Lower lobe of right lung (tissue), 2 donors: Measurements from ENCODE around the gene PKNOX2. TPM values are rescaled to one million over a fixed set of nuclear protein-coding genes. Genes with fewer than 3 reads are reported as not detected.

Experiments
- ATAC-seq, 2 donors: fragments of 200-7000 bp; cut with Tn5 transposase; one replicate each; pipeline ENCODE4 v1.9.1; 2020 to 2022; ENCODE audit warnings: mild to moderate bottlenecking in 2 of 2, moderate library complexity in 2 of 2
- DNase-seq: peaks from one replicate; pipeline ENCODE4 v3.0.0-alpha.2; 2020
- H3K27ac ChIP-seq: fragments of 200-600 bp; one replicate; pipeline ENCODE4 v1.8.0; 2022
- H3K27me3 ChIP-seq: fragments of 200-600 bp; one replicate; pipeline ENCODE4 v1.8.0; 2022; ENCODE audit warnings: low read depth
- H3K36me3 ChIP-seq: fragments of 200-600 bp; one replicate; pipeline ENCODE4 v1.8.0; 2022; ENCODE audit warnings: mild to moderate bottlenecking
- H3K4me1 ChIP-seq: fragments of 200-600 bp; one replicate; pipeline ENCODE4 v1.8.0; 2022
- H3K4me3 ChIP-seq: fragments of 200-600 bp; one replicate; pipeline ENCODE4 v1.8.0; 2022; ENCODE audit warnings: mild to moderate bottlenecking
- H3K9me3 ChIP-seq: fragments of 200-600 bp; one replicate; pipeline ENCODE4 v1.8.0; 2022
- CTCF ChIP-seq: fragments of 200-600 bp; IDR thresholded peaks from one replicate; pipeline ENCODE4 v1.8.0; 2022; ENCODE audit warnings: antibody characterized with exemption, mild to moderate bottlenecking
- intact Hi-C: fragments of 100-400 bp; cut with DNase I; formaldehyde crosslinking; loops from one replicate; pipeline ENCODE4 v1.11.0; 2022
- total RNA-seq: library from RNA; stranded (reverse); fragmentation: NEBNext Ultra II Directional; extraction: Animal tissue kit (Norgen Biotek cat#: 25700); gene quantifications from one replicate; pipeline ENCODE4 v1.2.1, GENCODE V29; 2021
- donor health status: DM: no; HTN: yes; CAD: no; lungs with severe emphysema.

PKNOX2 gene
- total RNA-seq, 1 donor from 2014 or later = 14.4 TPM

GRCh38 chr11:125350206-125351032 lies 185.9 kb downstream of the PKNOX2 start:
- no peak for TF ChIP-seq CTCF
- no peaks in the 10 kb centered on the region for H3K9me3 ChIP-seq
- no peak overlapping the region for H3K27ac ChIP-seq
- peaks cover 8% of the 10 kb centered on the region for H3K27me3 ChIP-seq
- H3K36me3 ChIP-seq = no peaks in the 10 kb centered on the region
- H3K4me1 ChIP-seq = peaks cover 6% of the 10 kb centered on the region
- H3K4me3 ChIP-seq = no peak overlapping the region
- ATAC-seq (no peak), DNase-seq (peak; percentile 18)
- intact Hi-C loops = no loop called here

- ATAC-seq (no peak), DNase-seq (peak; percentile 36)
- intact Hi-C loops = no loop called here
- no peak for TF ChIP-seq CTCF
- Histone ChIP-seq H3K9me3 (no peaks in the 10 kb centered on the region), H3K27me3 (peaks cover 8% of the 10 kb centered on the region), H3K4me1 (peaks cover 6% of the 10 kb centered on the region), H3K36me3 (no peaks in the 10 kb centered on the region), H3K4me3 (no peak overlapping the region), H3K27ac (no peak overlapping the region)
Observed at GRCh38 chr11:125351033-125351867, 186.7 kb downstream of the PKNOX2 start.

- peaks cover 8% of the 10 kb centered on the region for H3K27me3 ChIP-seq
- H3K36me3 ChIP-seq = no peaks in the 10 kb centered on the region
- ATAC-seq (no peak), DNase-seq (no peak)
- no peak for TF ChIP-seq CTCF
- H3K9me3 ChIP-seq = no peaks in the 10 kb centered on the region
- intact Hi-C loops = no loop called here
- peaks cover 6% of the 10 kb centered on the region for H3K4me1 ChIP-seq
- no peak overlapping the region for H3K27ac ChIP-seq
- no peak overlapping the region for H3K4me3 ChIP-seq
Observed at GRCh38 chr11:125351868-125352250, 187.3 kb downstream of the PKNOX2 start.

GRCh38 chr11:125356797-125357196 lies 192.2 kb downstream of the PKNOX2 start:
- ATAC-seq (no peak), DNase-seq (no peak)
- no peak for TF ChIP-seq CTCF
- Histone ChIP-seq H3K9me3 (no peaks in the 10 kb centered on the region), H3K27me3 (peaks cover 13% of the 10 kb centered on the region), H3K4me3 (no peak overlapping the region), H3K27ac (no peak overlapping the region), H3K36me3 (no peaks in the 10 kb centered on the region), H3K4me1 (no peaks in the 10 kb centered on the region)
- intact Hi-C loops = no loop called here

GRCh38 chr11:125357551-125357950 lies 193.0 kb downstream of the PKNOX2 start:
- ATAC-seq = no peak
- intact Hi-C loops = no loop called here
- no peaks in the 10 kb centered on the region for H3K36me3 ChIP-seq

More at GRCh38 chr11:125357551-125357950, 193.0 kb downstream of the PKNOX2 start:
- H3K27me3 ChIP-seq = peaks cover 12% of the 10 kb centered on the region
- no peak for DNase-seq
- no peak overlapping the region for H3K27ac ChIP-seq
- TF ChIP-seq CTCF = no peak
- no peaks in the 10 kb centered on the region for H3K9me3 ChIP-seq
- no peaks in the 10 kb centered on the region for H3K4me1 ChIP-seq
- no peak overlapping the region for H3K4me3 ChIP-seq
